Stimulated activated CD8-positive, alpha-beta memory T cell treated with anti-CD3 and anti-CD28 coated beads, Interleukin-15, amount 100 ng/mL, for 24 hours (primary cell): Measurements from ENCODE around the gene SFI1.
"Not testable (repeated sequence)": the region's sequence is repeated elsewhere in the genome, so short reads cannot be mapped to it uniquely, and the experiment has no call there.

Experiments used
- DNase-seq: peaks from one replicate; pipeline ENCODE4 v3.0.0-alpha.2; 2020; ENCODE audit warnings: low read depth

The SFI1 gene

DNA sequence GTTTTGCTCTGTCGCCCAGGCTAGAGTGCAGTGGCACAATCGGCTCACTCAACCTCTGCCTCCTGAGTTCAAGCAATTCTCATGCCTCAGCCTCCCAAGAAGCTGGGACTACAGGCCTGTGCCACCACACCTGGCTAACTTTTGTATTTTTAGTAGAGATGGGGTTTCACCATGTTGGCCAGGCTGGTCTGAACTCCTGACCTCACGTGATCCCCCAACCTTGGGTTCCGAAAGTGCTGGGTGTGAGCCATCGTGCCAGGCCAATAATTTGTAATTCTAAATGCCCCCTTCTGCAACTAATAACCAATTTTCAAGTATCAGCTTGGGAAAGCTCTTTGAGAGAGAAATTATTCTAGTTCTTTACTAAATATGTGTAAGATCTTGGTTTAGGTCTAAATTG is 3.0 kb upstream of the SFI1 start:
- not testable (repeated sequence) for DNase-seq

DNA sequence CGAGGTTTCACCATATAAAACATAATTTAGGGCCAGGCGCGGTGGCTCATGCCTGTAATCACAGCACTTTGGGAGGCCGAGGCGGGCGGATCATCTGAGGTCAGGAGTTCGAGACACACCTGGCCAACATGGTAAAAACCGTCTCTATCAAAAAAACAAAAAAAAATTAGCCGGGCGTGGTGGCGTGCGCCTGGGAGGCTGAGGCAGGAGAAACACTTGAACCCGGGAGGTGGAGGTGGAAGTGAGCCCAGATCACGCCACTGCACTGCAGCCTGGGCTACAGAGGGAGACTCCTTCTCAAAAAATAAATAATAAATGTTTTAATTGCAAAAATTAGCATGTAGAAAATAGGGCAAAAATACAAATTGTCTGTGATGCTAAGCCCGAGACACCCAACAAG is 993 bp upstream of the SFI1 start:
- no peak for DNase-seq

DNA sequence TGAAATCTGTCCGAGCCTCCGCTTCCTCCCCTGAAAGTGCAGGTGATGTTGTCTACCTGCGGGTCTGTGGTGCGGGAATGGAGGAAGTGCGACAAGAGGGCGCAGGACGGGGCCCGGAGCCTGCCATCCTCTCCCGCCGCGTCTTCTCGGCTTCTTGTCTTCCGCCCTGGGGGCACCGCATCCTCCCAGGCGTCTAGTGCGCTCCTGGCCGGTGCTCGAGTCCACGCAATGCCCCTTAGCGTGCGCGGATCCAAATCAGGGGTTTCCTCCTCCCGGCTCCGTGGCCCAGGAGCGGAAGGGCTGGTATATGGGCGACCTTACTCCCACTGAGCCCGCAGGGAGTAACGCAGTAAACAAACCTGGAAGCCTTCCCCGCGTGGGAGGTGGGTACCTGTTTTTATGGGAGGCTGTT is 405 bp downstream of the SFI1 start:
- DNase-seq = no peak

DNA sequence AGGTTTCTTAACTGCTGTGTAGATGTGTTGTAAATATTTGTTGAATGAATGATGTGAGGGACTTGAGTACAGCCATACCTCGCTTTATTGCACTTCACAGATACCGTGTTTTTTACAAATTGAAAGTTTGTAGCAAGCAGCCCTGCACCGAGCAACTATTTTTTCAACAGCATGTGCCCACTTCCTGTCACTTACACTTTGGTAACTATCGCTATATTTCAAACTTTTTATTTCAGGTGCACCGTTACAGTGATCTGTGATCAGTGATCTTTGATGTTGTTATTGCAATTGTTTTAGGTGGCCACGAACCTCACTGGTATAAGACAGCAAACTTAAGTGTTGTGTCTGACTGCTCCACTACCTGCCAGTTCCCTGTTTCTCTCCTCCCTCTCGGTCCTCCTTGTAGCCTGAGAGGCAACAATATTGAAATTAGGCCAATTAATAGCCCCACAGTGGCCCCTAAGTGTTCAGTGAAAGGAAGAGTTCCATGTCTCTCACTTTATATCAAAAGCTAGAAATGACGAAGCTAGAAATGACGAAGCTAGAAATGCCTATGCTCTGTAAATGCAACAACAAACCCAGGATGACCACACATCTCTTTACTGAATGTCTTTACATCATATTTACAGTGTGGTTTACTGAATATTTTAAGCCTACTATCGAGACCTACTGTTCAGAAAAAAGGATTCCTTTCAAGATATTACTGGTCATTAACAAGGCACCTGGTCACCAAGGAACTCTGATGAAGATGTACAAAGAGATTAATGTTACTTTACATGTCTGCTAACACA is 1.0 kb downstream of the SFI1 start:
- no peak for DNase-seq

DNA sequence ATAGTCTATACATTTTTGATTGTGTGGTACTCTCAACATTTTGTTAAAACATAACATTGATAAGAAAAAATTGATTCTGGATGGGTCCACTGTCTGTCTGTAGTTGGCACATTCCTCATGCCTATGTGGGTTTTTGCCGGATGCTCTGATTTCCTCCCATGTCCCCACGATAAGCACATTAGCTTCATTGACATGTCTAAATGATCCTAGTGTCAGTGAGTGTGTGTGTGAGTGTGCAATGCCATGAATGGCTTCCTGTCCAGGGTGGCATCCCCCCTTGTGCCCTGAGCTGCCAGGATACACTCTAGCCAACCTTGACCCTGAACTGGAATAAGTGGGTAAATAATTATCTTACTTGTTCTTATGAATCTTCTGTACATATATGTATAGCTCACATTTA is 5.4 kb downstream of the SFI1 start:
- DNase-seq = no peak

DNA sequence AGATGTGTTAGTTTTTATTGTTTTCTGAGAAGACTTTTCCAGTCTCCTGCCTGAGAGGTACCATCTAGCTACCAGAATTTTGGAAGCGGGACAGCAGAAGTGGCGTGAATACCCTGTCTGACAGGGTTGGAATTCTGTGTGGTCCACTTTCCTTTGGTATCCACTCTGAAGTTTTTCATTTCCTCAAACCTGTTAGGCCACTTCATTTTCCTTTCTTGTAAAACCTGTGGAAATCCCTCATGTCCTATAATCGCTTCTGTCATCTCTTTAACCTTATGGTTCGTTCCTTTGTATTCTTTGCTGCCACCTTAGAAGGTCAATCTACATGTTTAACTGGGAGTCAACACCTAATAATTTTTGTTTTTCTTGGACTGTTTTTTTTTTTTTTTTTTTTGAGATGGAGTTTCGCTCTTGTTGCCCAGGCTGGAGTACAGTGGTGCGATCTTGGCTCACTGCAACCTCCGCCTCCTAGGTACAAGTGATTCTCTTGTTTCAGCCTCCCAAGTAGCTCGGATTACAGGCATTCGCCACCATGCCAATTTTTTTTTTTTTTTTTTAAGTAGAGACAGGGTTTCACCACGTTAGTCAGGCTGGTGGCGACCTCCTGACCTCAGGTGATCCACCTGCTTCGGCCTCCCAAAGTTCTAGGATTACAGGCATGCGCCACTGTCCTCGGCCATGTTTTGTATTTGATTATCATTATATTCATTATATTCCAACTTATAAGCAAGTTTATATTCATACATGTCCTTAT is 7.1 kb downstream of the SFI1 start:
- DNase-seq = no peak

DNA sequence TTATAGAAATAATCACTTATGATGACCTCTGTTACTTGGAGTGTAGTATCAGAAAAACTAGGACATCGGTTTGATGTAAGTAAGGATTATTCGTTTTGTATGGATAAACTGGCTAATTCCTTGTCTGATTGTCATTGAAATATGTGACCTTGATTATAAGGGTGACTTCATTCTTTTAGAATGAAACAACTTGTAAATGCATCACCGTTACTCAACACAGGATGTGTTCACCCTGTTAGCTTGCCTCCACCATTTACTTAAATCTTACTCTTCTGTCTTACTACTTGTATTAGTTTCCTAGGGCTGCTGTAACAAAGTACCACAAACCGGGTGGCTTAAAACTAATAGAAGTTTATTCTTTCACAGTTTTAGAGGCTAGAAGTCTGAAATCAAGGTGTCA is 7.9 kb downstream of the SFI1 start:
- no peak for DNase-seq

DNA sequence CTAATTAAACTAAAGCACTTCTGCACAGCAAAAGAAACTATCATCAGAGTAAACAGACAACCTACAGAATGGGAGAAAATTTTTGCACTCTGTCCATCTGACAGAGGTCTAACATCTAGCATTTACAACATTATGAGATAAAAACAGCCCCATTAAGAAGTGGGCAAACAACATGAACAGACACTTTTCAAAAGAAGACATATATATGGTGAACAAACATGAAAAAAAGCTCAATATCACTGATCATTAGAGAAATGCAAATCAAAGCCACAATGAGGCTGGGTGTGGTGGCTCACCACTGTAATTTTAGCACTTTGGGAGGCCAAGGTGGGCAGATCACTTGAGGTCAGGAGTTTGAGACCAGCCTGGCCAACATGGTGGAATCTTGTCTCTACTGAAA is 11.2 kb downstream of the SFI1 start:
- DNase-seq = not testable (repeated sequence)

DNA sequence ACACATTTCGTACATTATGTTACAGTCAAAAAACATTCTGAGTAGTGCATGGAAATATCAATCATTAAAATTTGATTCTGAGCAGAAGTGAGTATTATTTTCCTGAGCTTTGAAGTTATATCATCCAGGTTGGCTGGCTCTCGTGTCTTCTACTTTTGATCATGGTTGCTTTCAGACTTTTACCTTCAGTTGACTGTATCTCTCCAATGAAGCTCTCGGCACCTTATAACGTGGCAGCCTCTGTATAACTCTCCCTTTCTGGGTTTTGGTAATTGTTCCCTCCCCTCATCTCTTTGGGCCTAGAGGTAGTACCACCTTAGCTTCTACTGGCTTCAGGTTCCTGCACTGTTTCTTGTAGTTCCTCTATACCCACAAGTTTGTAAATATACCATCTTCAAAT is 12.2 kb downstream of the SFI1 start:
- DNase-seq = no peak

DNA sequence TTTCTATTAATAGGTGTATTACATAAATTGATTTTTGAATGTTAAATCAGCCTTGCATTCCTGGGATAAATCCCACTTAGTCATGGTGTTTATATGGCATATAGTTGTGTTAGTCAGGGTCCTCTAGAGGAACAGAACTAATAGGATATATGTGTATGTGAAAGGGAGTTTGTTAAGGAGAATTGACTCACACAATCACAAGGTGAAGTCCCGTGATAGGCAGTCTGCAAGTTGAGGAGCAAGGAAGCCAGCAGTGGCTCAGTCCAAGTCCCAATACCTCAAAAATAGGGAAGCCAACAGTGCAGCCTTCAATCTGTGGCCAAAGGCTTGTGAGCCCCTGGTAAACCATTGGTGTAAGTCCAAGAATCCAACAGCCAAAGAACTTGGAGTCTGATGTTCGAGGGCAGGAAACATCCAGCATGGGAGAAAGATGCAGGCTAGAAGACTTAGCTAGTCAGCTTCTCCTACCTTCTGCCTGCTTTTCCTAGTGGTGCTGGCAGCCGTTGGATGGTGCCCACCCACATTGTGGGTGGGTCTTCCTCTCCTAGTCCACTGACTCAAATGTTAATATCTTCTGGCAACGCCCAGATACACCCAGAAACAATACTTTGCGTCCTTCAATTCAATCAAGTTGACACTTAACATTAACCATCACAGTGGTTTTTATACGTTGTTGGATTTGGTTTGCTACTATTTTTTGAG is 12.9 kb downstream of the SFI1 start:
- no peak for DNase-seq

DNA sequence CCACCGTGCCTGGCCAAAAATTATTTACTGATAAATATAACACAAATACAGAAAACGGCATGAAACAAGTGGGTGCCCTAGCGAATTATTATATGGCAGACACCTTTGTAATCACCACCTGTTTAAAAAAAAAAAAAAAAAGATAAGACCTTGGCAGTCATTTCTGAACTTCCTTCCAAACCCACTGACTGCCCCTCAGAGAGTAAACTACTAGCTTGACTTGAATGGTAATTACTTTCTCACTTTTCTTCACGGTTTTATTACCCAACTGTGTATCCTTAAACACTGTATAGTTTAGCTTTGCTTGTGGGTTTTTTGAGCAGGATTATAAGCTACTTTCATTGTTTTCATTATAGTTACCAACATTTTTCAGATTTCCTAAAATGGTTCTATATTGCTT is 23.7 kb downstream of the SFI1 start:
- no peak for DNase-seq

DNA sequence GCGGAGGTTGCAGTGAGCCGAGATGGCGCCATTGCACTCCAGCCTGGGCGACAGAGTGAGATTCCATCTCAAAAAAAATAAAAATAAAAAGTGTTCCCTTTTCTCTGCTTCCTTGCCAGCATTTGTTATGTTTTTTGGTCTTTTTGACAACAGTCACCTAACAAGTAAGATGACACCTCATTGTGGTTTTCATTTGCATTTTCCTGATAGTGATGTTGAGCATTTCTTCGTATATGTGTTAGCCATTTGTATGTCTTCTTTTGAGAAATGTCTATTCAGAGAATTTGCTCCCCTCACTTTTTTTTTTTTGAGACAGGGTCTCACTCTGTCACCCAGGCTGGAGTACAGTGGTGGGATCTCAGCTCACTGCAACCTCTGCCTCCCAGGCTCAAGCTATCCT is 27.8 kb downstream of the SFI1 start:
- not testable (repeated sequence) for DNase-seq

DNA sequence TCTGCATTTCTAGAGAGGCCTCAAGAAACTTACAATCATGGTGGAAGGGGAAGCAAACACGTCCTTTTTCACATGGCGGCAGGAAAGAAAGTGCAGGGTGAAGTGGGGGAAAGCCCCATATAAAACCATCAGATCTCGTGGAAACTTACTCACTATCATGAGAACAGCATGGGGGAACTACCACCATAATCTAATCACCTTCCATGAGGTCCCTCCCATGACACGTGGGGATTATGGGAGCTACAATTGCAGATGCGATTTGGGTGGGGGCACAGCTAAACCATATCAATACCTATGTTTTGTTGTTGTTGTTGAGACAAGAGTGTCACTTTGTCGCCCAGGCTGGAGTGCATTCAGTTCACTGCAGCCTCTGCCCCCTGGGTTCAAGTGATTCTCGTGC is 29.9 kb downstream of the SFI1 start:
- DNase-seq = no peak

DNA sequence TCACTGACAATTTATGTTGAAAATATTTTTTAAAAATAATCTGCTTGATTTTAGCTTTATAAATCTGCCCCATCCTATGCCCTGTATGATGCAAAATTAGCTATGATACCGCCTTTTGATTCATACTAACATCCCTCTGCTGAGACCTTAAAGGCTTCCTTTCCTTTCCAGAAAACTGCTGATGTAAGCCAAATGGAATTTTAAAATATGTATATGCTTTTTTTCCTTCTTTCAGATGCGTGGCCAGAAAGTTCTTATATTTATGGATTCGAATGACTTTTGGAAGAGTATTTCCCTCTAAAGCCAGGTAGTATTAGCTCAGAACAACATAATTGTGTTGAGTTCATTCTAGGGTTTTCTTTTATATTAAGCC is 34.5 kb downstream of the SFI1 start:
- DNase-seq = no peak

DNA sequence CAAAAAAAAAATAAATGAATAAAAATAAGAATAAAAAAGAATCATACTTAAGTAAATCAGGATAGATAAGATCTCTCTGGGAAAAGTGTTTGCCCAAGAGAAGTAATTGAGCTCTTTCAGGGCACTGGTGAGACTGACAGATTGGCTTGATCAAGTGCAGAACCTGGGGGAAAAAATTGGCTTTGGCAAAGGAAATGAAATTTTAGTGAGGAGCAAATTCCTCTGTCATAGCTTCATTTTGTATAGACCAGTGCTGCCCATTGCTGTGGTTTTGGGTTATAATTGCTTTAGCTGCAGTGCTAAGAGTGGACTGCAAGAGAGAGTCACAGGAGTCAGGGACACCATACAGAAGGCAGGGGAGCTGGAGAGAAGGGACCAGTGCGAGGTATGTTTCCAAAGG is 35.7 kb downstream of the SFI1 start:
- no peak for DNase-seq

DNA sequence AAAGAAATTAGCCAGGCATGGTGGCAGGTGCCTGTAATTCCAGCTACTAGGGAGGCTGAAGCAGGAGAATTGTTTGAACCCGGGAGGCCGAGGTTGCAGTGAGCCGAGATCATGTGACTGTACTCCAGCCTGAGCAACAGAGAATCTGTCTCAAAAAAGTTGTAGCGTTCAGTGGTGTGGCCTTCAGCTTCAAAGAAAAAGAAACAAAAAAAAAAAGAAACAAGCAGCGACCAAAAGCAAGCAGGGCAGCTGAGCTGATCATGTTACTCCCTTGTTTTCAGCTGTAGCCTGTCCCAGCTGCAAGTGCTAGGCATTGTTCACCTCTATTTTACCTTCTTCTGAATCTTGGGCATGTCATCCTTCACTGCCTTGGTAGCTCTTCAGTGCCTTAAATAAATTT is 37.0 kb downstream of the SFI1 start:
- no peak for DNase-seq

DNA sequence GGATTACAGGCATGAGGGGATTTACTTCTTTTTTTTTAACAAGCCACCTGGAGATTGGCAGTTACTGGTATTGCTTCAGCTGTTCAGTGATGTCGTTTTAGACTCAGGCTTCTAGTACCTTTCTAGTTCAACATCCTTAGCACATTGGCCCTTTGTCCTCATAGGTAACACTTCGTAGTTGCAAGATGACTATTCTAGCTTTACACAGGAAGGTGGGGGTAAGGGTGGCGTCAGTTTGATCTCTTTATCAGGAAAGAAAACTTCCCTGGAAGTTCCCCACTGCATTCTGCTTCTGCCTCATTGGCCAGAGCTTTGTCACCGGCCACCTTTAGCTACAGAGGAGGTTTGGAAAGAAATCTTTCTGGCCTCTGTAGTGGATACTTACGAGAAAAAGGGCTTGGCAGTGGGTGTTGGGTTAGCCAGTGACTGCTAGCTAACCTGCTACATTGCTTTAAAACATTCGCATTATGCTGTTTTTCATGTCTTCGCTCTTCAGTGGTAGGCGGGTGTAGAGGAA is 40.7 kb downstream of the SFI1 start:
- no peak for DNase-seq

DNA sequence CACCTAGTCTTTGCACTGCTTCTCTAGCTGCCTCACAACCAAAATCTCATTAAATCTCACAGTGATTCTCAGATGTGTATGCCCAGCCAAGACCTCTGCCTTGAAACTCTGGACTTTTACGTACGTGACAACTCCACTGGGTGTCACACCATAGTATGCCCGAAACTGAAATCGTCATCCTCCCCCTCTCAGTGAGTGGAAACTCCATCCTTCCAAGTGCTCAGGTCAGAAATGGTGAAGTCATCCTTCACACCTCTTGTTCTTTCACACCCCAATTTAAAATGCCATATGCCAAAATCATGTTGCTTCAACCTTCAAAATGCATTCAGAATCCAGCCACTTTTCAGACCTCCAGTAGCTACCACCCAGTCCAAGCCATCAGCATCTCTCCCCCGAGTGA is 42.5 kb downstream of the SFI1 start:
- DNase-seq = no peak

DNA sequence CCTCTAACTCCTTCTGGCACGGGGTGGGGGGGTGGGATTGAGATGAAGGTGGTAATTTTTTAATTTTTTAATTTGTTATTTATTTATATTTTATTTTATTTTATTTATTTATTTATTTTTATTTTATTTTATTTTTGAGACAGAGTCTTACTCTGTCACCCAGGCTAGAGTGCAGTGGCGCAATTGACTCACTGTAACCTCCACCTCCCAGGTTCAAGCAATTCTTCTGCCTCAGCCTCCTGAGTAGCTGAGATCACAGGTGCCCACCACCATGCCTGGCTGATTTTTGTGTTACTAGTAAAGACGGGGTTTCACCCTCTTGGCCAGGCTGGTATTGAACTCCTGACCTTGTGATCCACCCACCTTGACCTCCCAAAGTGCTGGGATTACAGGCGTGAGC is 43.8 kb downstream of the SFI1 start:
- not testable (repeated sequence) for DNase-seq

DNA sequence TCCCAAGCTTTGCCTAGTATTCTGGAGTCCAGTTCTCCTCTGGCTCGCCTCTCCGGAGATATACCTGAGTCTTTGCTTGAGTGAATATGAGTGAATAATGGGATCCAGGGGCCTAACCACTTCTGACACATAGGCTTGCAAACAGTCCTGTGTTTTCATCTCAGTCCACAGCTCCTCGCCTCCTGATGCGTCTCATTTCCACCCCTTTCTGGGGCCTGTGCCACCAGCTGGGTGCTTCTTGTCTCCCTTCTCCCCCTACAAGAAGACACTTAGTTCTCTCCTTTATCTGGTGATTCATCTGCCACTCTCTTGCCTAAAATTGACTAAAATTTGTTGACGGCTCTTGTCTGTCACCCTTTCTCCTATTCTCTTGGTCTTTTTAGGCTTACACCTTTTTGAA is 44.6 kb downstream of the SFI1 start:
- no peak for DNase-seq

DNA sequence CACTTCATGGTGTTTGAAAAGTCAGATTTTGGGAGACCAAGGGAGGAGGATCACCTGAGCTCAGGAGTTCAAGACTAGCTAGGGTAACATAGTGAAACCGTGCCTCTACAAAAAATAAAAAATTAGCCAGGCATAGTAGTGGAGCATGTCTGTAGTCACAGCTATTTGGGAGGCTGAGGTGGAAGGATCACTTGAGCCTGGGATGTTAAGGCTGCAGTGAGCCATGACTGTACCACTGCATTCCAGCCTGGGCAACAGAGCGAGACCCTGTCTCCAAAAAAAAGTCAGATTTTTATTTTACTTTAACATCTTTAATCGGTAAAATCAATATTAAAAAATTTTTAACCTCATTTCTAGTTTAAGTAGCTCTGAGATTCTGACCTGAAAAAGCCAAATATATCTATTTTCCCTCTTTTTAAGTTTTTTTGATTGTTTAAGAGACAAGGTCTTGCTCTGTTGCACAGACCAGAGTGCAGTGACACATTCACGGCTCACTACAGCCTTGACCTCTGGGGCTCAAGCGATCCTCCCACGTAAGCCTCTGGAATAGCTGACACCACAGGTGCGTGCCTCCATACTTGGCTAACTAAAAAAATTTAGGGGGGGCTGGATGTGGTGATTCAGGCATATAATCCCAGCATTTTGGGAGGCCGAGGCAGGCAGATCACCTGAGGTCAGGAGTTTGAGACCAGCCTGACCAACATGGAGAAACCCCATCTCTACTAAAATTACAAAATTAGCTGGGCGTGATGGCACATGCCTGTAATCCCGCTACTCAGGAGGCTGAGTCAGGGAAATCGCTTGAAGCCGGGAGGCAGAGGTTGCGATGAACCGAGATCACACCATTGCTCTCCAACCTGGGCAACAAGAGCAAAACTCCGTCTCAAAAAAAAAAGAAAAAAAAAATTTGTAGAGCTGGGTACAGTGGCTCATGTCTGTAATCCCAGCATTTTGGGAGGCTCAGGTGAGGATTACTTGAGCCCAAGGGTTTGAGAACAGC is 48.4 kb downstream of the SFI1 start:
- no peak for DNase-seq
